ENCODE data around the gene FEM1B.

GRCh38 chr15:68318008-68318835 is 40.7 kb downstream of the FEM1B start:
- TF ChIP-seq POLR2AphosphoS5 (IDR thresholded peaks at IDR 0.05; ENCODE audit: low read depth, low read length) (no peak), POLR2A (IDR thresholded peaks at IDR 0.05; ENCODE audit: low read depth, low read length) (no peak), TAF1 (IDR thresholded peaks at IDR 0.05; ENCODE audit: low read depth, low read length) (no peak), SPI1 (IDR thresholded peaks at IDR 0.05; ENCODE audit: low read depth, low read length) (no peak)
